GM12878 (cell line): ENCODE results near the gene ARHGEF37. TPM values are rescaled to one million over a fixed set of nuclear protein-coding genes. Genes with fewer than 3 reads are reported as not detected.
A peak's percentile ranks its signal among the peaks of the same experiment; 100 is the strongest.

ENCODE experiments used
- BHLHE40 ChIP-seq, 2 experiments: fragments of 450-650 bp in 1 of 2; IDR thresholded peaks; 2 replicates each; pipeline ENCODE4 v1.6.1; 2011 to 2017; ENCODE audit warnings: low read depth in 2 of 2, borderline replicate concordance in 1 of 2, improper control_type of control experiment in 1 of 2, low read length in 1 of 2, mild to moderate bottlenecking in 1 of 2
- CBX5 ChIP-seq: sonication (generic); IDR thresholded peaks from 2 replicates; pipeline ENCODE4 v1.6.1; 2016; ENCODE audit warnings: low read depth, moderate library complexity, mild to moderate bottlenecking, inconsistent platforms
- EGR1 ChIP-seq, 2 experiments: IDR thresholded peaks; 1 replicate in 1 of 2; 2 replicates in 1 of 2; pipeline ENCODE4 v1.6.1; 2011 to 2012; ENCODE audit warnings: low read depth in 2 of 2, low read length in 2 of 2, borderline replicate concordance in 1 of 2, mild to moderate bottlenecking in 1 of 2, moderate library complexity in 1 of 2
- EZH2 ChIP-seq: IDR thresholded peaks from 2 replicates; pipeline ENCODE4 v1.6.1; 2012; ENCODE audit warnings: low read depth, mild to moderate bottlenecking, control low read depth, inconsistent platforms, low read length, borderline replicate concordance; ENCODE audit not compliant: control insufficient read depth
- GATAD2B ChIP-seq: fragments of 450-650 bp; conservative IDR thresholded peaks from 2 replicates; pipeline ENCODE4 v1.6.1; 2017; ENCODE audit warnings: low read depth, mild to moderate bottlenecking, moderate library complexity
- IKZF2 ChIP-seq, 2 experiments: fragments of 450-650 bp; IDR thresholded peaks; 2 replicates each; pipeline ENCODE4 v1.6.1; 2017; ENCODE audit warnings: mild to moderate bottlenecking in 2 of 2, moderate library complexity in 2 of 2
- NBN ChIP-seq: fragments of 450-650 bp; IDR thresholded peaks from 2 replicates; pipeline ENCODE4 v1.6.1; 2016
- RELB ChIP-seq: fragments of 450-650 bp; IDR thresholded peaks from 2 replicates; pipeline ENCODE4 v1.6.1; 2017; ENCODE audit warnings: low read depth, mild to moderate bottlenecking, moderate library complexity
- RFX5 ChIP-seq: IDR thresholded peaks from 2 replicates; pipeline ENCODE4 v1.6.1; 2011; ENCODE audit warnings: low read depth, low read length, improper control_type of control experiment
- SKIL ChIP-seq: fragments of 450-650 bp; IDR thresholded peaks from 2 replicates; pipeline ENCODE4 v1.6.1; 2017; ENCODE audit warnings: mild to moderate bottlenecking, low read depth, inconsistent platforms; ENCODE audit not compliant: poor library complexity, severe bottlenecking
- SP1 ChIP-seq: IDR thresholded peaks from one replicate; pipeline ENCODE4 v1.6.1; 2011; ENCODE audit warnings: low read depth, low read length
- SPI1 ChIP-seq: IDR thresholded peaks from 2 replicates; pipeline ENCODE4 v1.6.1; 2011; ENCODE audit warnings: low read depth, mild to moderate bottlenecking, low read length, moderate library complexity, borderline replicate concordance; ENCODE audit not compliant: insufficient read depth
- SREBF2 ChIP-seq: IDR thresholded peaks from 2 replicates; pipeline ENCODE4 v1.6.1; 2012; ENCODE audit warnings: mild to moderate bottlenecking, low read length
- SRF ChIP-seq, 2 experiments: IDR thresholded peaks; 2 replicates each; pipeline ENCODE4 v1.6.1; 2011; ENCODE audit warnings: low read depth in 2 of 2, low read length in 2 of 2, mild to moderate bottlenecking in 1 of 2, moderate library complexity in 1 of 2
- SUPT20H ChIP-seq: IDR thresholded peaks from 2 replicates; pipeline ENCODE4 v1.6.1; 2011; ENCODE audit warnings: low read depth, mild to moderate bottlenecking, low read length, moderate library complexity, borderline replicate concordance; ENCODE audit not compliant: control insufficient read depth
- TCF12 ChIP-seq: IDR thresholded peaks from 2 replicates; pipeline ENCODE4 v1.6.1; 2011; ENCODE audit warnings: low read depth, mild to moderate bottlenecking, low read length
- WRNIP1 ChIP-seq: IDR thresholded peaks from 2 replicates; pipeline ENCODE4 v1.6.1; 2011; ENCODE audit warnings: low read depth, low read length, improper control_type of control experiment, borderline replicate concordance
- ZBED1 ChIP-seq: IDR thresholded peaks from 2 replicates; pipeline ENCODE4 v1.6.1; 2016; ENCODE audit warnings: borderline replicate concordance
- ZBTB11 ChIP-seq: fragments of 450-650 bp; formaldehyde crosslinking; IDR thresholded peaks from 2 replicates; pipeline ENCODE4 v1.5.0; 2022; ENCODE audit warnings: mild to moderate bottlenecking, missing genetic modification characterization
- polyA plus RNA-seq, 11 experiments: library from polyadenylated mRNA; depleted of rRNA in 4 of 11; unstranded in 6 of 11; stranded (reverse) in 5 of 11; fragments of >200 nt; fragmentation: Nextera tagmentation in 4 of 11; fragmentation: Illumina TruSeq in 1 of 11; extraction: Ambion mirVana in 4 of 11; extraction: Trizol in 1 of 11; gene quantifications; 1 replicate in 1 of 11; 2 replicates in 10 of 11; pipeline versions ENCODE4 v1.2.1 to v1.2.3, GENCODE V29; 2011 to 2016; ENCODE audit warnings: inconsistent platforms in 2 of 11, missing spikeins in 2 of 11, low read depth in 1 of 11
- total RNA-seq, 4 experiments: library from RNA; depleted of rRNA in 3 of 4; stranded (reverse); fragments of >200 nt in 3 of 4; fragmentation: Illumina TruSeq in 1 of 4; extraction: Trizol in 1 of 4; gene quantifications; 2 replicates each; pipeline versions ENCODE4 v1.2.1 to v1.2.3, GENCODE V29; 2013 to 2021

ARHGEF37 gene
- total and polyA plus RNA-seq, 10 of the 15 experiments (the other 5 are each of a cell fraction or from before 2014, with no cell fraction given) = 0.16 to 1.1 (median 0.63) TPM

- TF ChIP-seq GATAD2B (peak; percentile 91), RFX5 (no peak), SREBF2 (no peak), ZBED1 (no peak), EZH2 (no peak), RELB (peak; percentile 33; the same call in 1 of the 2 replicates), ZBTB11 (CRISPR knock-in tag) (no peak), IKZF2 (IDR thresholded peaks at IDR 0.05) (peak; percentile 78 to 84), SUPT20H (no peak), WRNIP1 (no peak), SRF (IDR thresholded peaks at IDR 0.05; ENCODE audit: low read depth in 2 of 2, low read length in 2 of 2) (no peak), EGR1 (IDR thresholded peaks at IDR 0.05; ENCODE audit: borderline replicate concordance in 1 of 2, low read depth in 2 of 2, low read length in 2 of 2) (no peak), TCF12 (peak; percentile 82), BHLHE40 (IDR thresholded peaks at IDR 0.05; ENCODE audit: borderline replicate concordance in 1 of 2, low read depth in 2 of 2, low read length in 1 of 2) (peak in 1 of 2 experiments; percentile 58; a peak in 1 of 4 replicates), SP1 (no peak), CBX5 (no peak), SKIL (peak; percentile 53), NBN (0 out of 2 replicates have a peak, but pooled peaks have one; percentile 15), SPI1 (peak; percentile 82; the same call in 1 of the 2 replicates)
These were observed 24.9 kb downstream of the ARHGEF37 start (continued) for GRCh38 chr5:149605998-149606724.
